OCI-LY3 (cell line): ENCODE measurements around the gene KCNS3.

ENCODE experiments used
- H2AFZ ChIP-seq: fragments of 200-600, 300-600 bp; shearing (Covaris generic); 2 replicates; pipeline ENCODE4 v1.6.0; 2014; ENCODE audit warnings: antibody characterized with exemption, low read depth, low read length
- H3K27ac ChIP-seq: fragments of 200-600, 300-600 bp; sonication (generic); 2 replicates; pipeline ENCODE4 v1.5.1; 2014; ENCODE audit warnings: mild to moderate bottlenecking, low read length, moderate library complexity, mixed read lengths
- H3K27me3 ChIP-seq: fragments of 200-600, 300-600 bp; sonication (generic); 2 replicates; pipeline ENCODE4 v1.6.1; 2014; ENCODE audit warnings: low read depth, low read length, mixed read lengths
- H3K36me3 ChIP-seq: fragments of 200-600, 300-600 bp; sonication (generic); replicated peaks from 2 replicates; pipeline ENCODE3; 2014; ENCODE audit warnings: low read depth, low read length, mixed read lengths
- H3K4me1 ChIP-seq: fragments of 300-600, 200-600 bp; sonication (generic); 2 replicates; pipeline ENCODE4 v1.6.1; 2014; ENCODE audit warnings: low read length, mixed read lengths
- H3K4me2 ChIP-seq: fragments of 200-600, 300-600 bp; sonication (generic); 2 replicates; pipeline ENCODE4 v1.6.1; 2014; ENCODE audit warnings: low read length, mixed read lengths
- H3K4me3 ChIP-seq: fragments of 300-600, 200-600 bp; sonication (generic); 2 replicates; pipeline ENCODE4 v1.5.1; 2014; ENCODE audit warnings: antibody characterized with exemption, mild to moderate bottlenecking, low read length, moderate library complexity
- H3K79me2 ChIP-seq: fragments of 300-600, 200-600 bp; shearing (Covaris generic); 2 replicates; pipeline ENCODE4 v1.6.1; 2014; ENCODE audit warnings: mild to moderate bottlenecking, low read length, mixed read lengths
- H3K9ac ChIP-seq: fragments of 300-600, 200-600 bp; shearing (Covaris generic); 2 replicates; pipeline ENCODE4 v1.6.0; 2014; ENCODE audit warnings: mild to moderate bottlenecking, low read length, moderate library complexity
- H3K9me3 ChIP-seq: fragments of 200-600, 300-600 bp; shearing (Covaris generic); 2 replicates; pipeline ENCODE4 v1.6.1; 2014; ENCODE audit warnings: low read length, mixed read lengths; ENCODE audit not compliant: insufficient read depth
- H4K20me1 ChIP-seq: fragments of 200-600, 300-600 bp; sonication (generic); 2 replicates; pipeline ENCODE4 v1.6.1; 2016; ENCODE audit warnings: low read length, mixed read lengths; ENCODE audit not compliant: insufficient read depth
- CTCF ChIP-seq: fragments of 200-600, 300-600 bp; sonication (generic); IDR thresholded peaks from 2 replicates; pipeline ENCODE4 v1.5.1; 2014; ENCODE audit warnings: antibody characterized with exemption, low read length, low read depth
- EZH2phosphoT487 ChIP-seq: fragments of 200-600 bp; shearing (Covaris generic); IDR thresholded peaks from 2 replicates; pipeline ENCODE4 v1.6.1; 2018; ENCODE audit warnings: antibody characterized with exemption, mixed run types, low read depth

Gene KCNS3

DNA sequence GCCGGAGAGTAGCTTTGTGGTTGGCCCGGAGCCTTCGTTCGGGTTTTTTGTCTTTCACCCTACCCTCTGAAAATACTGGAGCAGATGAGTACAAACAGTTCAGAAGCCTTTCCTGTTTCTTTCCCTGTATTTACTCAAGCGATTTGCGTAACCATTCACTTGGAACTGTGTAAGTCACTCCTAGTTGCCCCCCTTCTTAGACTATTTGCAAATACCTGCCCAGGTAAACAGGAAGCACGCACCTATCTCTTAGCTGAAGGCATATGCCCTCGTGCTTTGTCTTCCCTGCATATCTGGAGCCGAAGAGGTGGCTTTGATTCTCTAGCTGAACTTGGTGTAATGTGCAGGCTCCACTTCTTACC is 1.4 kb downstream of the KCNS3 start:
- Histone ChIP-seq H3K4me1 (peaks cover 7% of the 10 kb centered on the region; the same call in 1 of the 2 replicates), H3K9me3 (no peaks in the 10 kb centered on the region), H3K4me2 (no peak overlapping the region), H3K79me2 (no peaks in the 10 kb centered on the region), H4K20me1 (no peaks in the 10 kb centered on the region), H3K4me3 (no peak overlapping the region), H2AFZ (no peak overlapping the region), H3K27ac (no peak overlapping the region), H3K27me3 (peaks cover 63% of the 10 kb centered on the region), H3K36me3 (no peaks in the 10 kb centered on the region), H3K9ac (no peak overlapping the region)
- no peak for TF ChIP-seq CTCF
- TF ChIP-seq EZH2phosphoT487: no peak

DNA sequence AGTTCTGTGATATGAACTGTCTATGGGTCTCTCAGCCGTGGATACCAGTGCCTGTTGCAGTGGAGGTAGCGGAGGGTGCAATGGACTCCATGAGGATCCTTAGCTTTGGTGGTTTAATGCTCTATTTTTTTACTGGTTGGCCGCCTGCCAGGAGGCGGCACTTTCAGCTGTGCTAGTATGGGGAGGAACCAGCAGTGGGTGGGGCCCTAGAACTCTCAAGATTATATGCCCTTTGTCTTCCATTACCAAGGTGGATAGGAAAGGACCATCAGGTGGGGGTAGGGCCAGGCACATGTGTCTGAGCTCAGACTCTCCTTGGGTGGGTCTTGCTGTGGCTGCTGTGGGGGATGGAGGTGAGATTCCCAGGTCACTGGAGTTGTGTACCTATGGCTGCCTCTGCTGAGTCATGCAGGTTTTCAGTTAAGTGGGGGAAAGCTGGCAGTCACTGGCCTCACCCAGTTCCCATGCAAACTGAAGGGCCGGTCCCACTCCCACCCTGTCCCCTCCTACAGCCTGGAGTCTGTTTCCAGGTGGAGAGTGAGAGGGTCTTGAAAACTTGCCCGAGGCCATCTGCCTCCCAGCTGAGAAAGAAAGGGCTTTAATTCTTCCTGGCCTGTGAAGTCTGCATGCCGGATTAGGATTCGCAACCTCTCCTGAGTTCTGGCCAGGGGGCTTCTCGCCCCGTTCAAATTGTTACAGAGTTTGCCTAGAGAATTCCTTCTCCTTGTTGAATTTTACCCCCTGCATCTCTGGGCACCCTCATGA is 14.5 kb downstream of the KCNS3 start:
- Histone ChIP-seq H3K4me3 (no peak overlapping the region), H4K20me1 (no peaks in the 10 kb centered on the region), H2AFZ (no peak overlapping the region), H3K9me3 (no peaks in the 10 kb centered on the region), H3K4me1 (no peaks in the 10 kb centered on the region), H3K27me3 (peaks cover 8% of the 10 kb centered on the region), H3K9ac (no peak overlapping the region), H3K4me2 (no peak overlapping the region), H3K79me2 (no peaks in the 10 kb centered on the region), H3K36me3 (no peaks in the 10 kb centered on the region), H3K27ac (no peak overlapping the region)
- TF ChIP-seq CTCF: no peak
- no peak for TF ChIP-seq EZH2phosphoT487

- no peak overlapping the region for H3K27ac ChIP-seq
- no peak overlapping the region for H3K4me3 ChIP-seq
- no peak overlapping the region for H3K9ac ChIP-seq
- no peaks in the 10 kb centered on the region for H3K79me2 ChIP-seq
- H3K36me3 ChIP-seq: no peaks in the 10 kb centered on the region
- H3K4me1 ChIP-seq: no peaks in the 10 kb centered on the region
- TF ChIP-seq CTCF (no peak), EZH2phosphoT487 (no peak)
- no peak overlapping the region for H2AFZ ChIP-seq
- no peaks in the 10 kb centered on the region for H4K20me1 ChIP-seq
- peaks cover 8% of the 10 kb centered on the region for H3K27me3 ChIP-seq
- H3K9me3 ChIP-seq: no peaks in the 10 kb centered on the region
- no peak overlapping the region for H3K4me2 ChIP-seq
These were observed 15.5 kb downstream of the KCNS3 start for GRCh38 chr2:17894005-17894404.

GRCh38 chr2:17894556-17894955 is 16.1 kb downstream of the KCNS3 start:
- Histone ChIP-seq H4K20me1 (no peaks in the 10 kb centered on the region), H3K4me1 (no peaks in the 10 kb centered on the region), H3K36me3 (no peaks in the 10 kb centered on the region), H3K27me3 (peaks cover 8% of the 10 kb centered on the region), H3K4me3 (no peak overlapping the region), H3K9ac (no peak overlapping the region), H3K9me3 (no peaks in the 10 kb centered on the region), H3K79me2 (no peaks in the 10 kb centered on the region), H3K27ac (no peak overlapping the region), H2AFZ (no peak overlapping the region), H3K4me2 (no peak overlapping the region)
- TF ChIP-seq CTCF (no peak), EZH2phosphoT487 (no peak)
